ENCODE data around the gene FNBP1. TPM values are rescaled to one million over a fixed set of nuclear protein-coding genes. Genes with fewer than 3 reads are reported as not detected.

The FNBP1 gene
- total and polyA plus RNA-seq, 2 of the 8 experiments (the other 6 are each of a cell fraction or from before 2014, with no cell fraction given): 7.2 to 40.9 TPM

- H3K4ac ChIP-seq (replicated peaks; ENCODE audit: insufficient read length, low read depth, low read length): no peak overlapping the region
- 73% methylated on average over 5 of the region's 5 CpGs; no CpG with 5 or more reads in 1 of the 2 experiments for WGBS, 2 experiments (ENCODE audit: extremely low coverage in 1 of 2, insufficient coverage in 1 of 2, insufficient read length in 1 of 2, insufficient replicate concordance in 2 of 2, low coverage in 1 of 2, low lambda C conversion rate in 2 of 2, missing lambda C conversion rate in 1 of 2)
- no peak overlapping the region for H3K9ac ChIP-seq (replicated peaks in 1 of 4; ENCODE audit: extremely low read depth in 1 of 4, low read depth in 3 of 4, low read length in 3 of 4)
- no peak overlapping the region for H4K91ac ChIP-seq (replicated peaks; ENCODE audit: insufficient read length, low read length)
- H3K4me3 ChIP-seq (ENCODE audit: extremely low read depth in 1 of 4, insufficient read depth in 2 of 4, low read depth in 3 of 4, low read length in 4 of 4): no peak overlapping the region
- 0 out of 2 replicates have a peak overlapping the region, but pooled peaks have one; percentile 25 for H2BK20ac ChIP-seq (ENCODE audit: low read length)
- H4K5ac ChIP-seq (ENCODE audit: insufficient read length, low read depth, low read length): no peak overlapping the region
- no peaks in the 10 kb centered on the region for H3K9me3 ChIP-seq (ENCODE audit: insufficient read depth in 2 of 2, low read depth in 1 of 2, low read length in 1 of 2)
- H3K79me2 ChIP-seq (ENCODE audit: control insufficient read depth in 1 of 2, insufficient read depth in 2 of 2, low read length in 2 of 2): no peaks in the 10 kb centered on the region
- H2AFZ ChIP-seq (ENCODE audit: low read length): no peak overlapping the region
- no peak overlapping the region for H4K8ac ChIP-seq (ENCODE audit: extremely low read depth, insufficient read depth, low read length)
- no peak overlapping the region for H2BK5ac ChIP-seq (ENCODE audit: low read depth, low read length)
- no peak overlapping the region for H2BK120ac ChIP-seq (replicated peaks; ENCODE audit: low read depth, low read length)
- DNase-seq (ENCODE audit: low read depth in 1 of 2, low spot score in 2 of 2): no peak
- peaks cover 0 to 4% (median 1%) of the 10 kb centered on the region in 4 experiments; a peak in 4 of 7 replicates for H3K4me1 ChIP-seq (replicated peaks in 1 of 4; ENCODE audit: control insufficient read depth in 3 of 4, insufficient read depth in 4 of 4, low read length in 3 of 4)
- no peaks in the 10 kb centered on the region for H3K79me1 ChIP-seq (ENCODE audit: low read depth, low read length)
- H3K18ac ChIP-seq (ENCODE audit: extremely low read depth, low read length): no peak overlapping the region
- FAIRE-seq: no peak
- no peaks in the 10 kb centered on the region for H4K20me1 ChIP-seq (replicated peaks in 1 of 2; ENCODE audit: control insufficient read depth in 1 of 2, insufficient read depth in 2 of 2, low read length in 2 of 2)
- no peak overlapping the region for H2AK5ac ChIP-seq (ENCODE audit: low read depth, low read length)
- no peaks in the 10 kb centered on the region for H3K23me2 ChIP-seq (ENCODE audit: low read depth, low read length)
- POLR2A ChIA-PET (ENCODE audit: partially characterized antibody): interaction anchor here (1.0 kb wide), 1 partner anchor 107 kb away, joined by 4 read pairs; the partner anchor contains the start of gene FNBP1
- H3K56ac ChIP-seq (replicated peaks; ENCODE audit: insufficient read length, low read depth, low read length): no peak overlapping the region
- no peaks in the 10 kb centered on the region for H3K27me3 ChIP-seq (replicated peaks in 1 of 4; ENCODE audit: control insufficient read depth in 3 of 4, extremely low read depth in 1 of 4, insufficient read depth in 3 of 4, low read length in 3 of 4)
- H3K23ac ChIP-seq (ENCODE audit: insufficient read length): no peak overlapping the region
- H3K27ac ChIP-seq (ENCODE audit: low read depth, low read length): no peak overlapping the region
- CTCF ChIA-PET (ENCODE audit: partially characterized antibody): interaction anchor here (0.6 to 0.7 kb wide), 2 partner anchors 11 to 455 kb away, joined by 4 read pairs; no protein-coding TSS in a partner anchor
- H2BK15ac ChIP-seq (ENCODE audit: low read length): no peak overlapping the region
- no peak overlapping the region for H3K14ac ChIP-seq (ENCODE audit: insufficient read length)
- H2BK12ac ChIP-seq (ENCODE audit: low read depth, low read length): no peak overlapping the region
- no peak overlapping the region for H3K4me2 ChIP-seq (ENCODE audit: insufficient read depth in 1 of 2, low read depth in 2 of 2, low read length in 2 of 2)
- no peaks in the 10 kb centered on the region for H3K36me3 ChIP-seq (ENCODE audit: control insufficient read depth in 2 of 4, insufficient read depth in 4 of 4, low read length in 3 of 4)
- TF ChIP-seq SUZ12 (IDR thresholded peaks at IDR 0.05; ENCODE audit: low read length) (no peak), KDM1A (IDR thresholded peaks at IDR 0.05; ENCODE audit: borderline replicate concordance, low read length) (no peak), SP1 (IDR thresholded peaks at IDR 0.05; ENCODE audit: low read depth, low read length) (no peak), BACH1 (IDR thresholded peaks at IDR 0.05; ENCODE audit: low read length) (no peak), JUN (IDR thresholded peaks at IDR 0.05; ENCODE audit: low read depth, low read length) (no peak), ASH2L (IDR thresholded peaks at IDR 0.05; ENCODE audit: low read length) (no peak), TAF1 (IDR thresholded peaks at IDR 0.05; ENCODE audit: low read depth, low read length) (no peak)
These were observed 106.8 kb downstream of the FNBP1 start for GRCh38 chr9:129936222-129936621.
